Loucy (cell line): ENCODE measurements around the gene SPATA31E1.

Experiments
- H2AFZ ChIP-seq: fragments of 200-600 bp; sonication (generic); 2 replicates; pipeline ENCODE4 v1.6.0; 2016; ENCODE audit warnings: antibody characterized with exemption, mild to moderate bottlenecking, low read length, moderate library complexity
- H3F3A ChIP-seq: fragments of 200-600 bp; 2 replicates; pipeline ENCODE4 v1.6.0; 2016; ENCODE audit warnings: antibody characterized with exemption, low read depth, mild to moderate bottlenecking
- H3K27me3 ChIP-seq: fragments of 200-600 bp; sonication (generic); 2 replicates; pipeline ENCODE4 v1.6.1; 2014; ENCODE audit warnings: low read length, mild to moderate bottlenecking; ENCODE audit not compliant: insufficient read depth, poor library complexity, severe bottlenecking
- H3K36me3 ChIP-seq: fragments of 200-600 bp; sonication (generic); 2 replicates; pipeline ENCODE4 v1.6.1; 2016; ENCODE audit warnings: low read length; ENCODE audit not compliant: insufficient read depth
- H3K4me1 ChIP-seq: fragments of 200-600 bp; sonication (generic); 2 replicates; pipeline ENCODE4 v1.5.1; 2014; ENCODE audit warnings: low read length, mild to moderate bottlenecking; ENCODE audit not compliant: insufficient read depth, poor library complexity, severe bottlenecking
- H3K4me2 ChIP-seq: fragments of 200-600 bp; sonication (generic); 2 replicates; pipeline ENCODE4 v1.6.0; 2014; ENCODE audit warnings: antibody characterized with exemption, low read length, low read depth, mild to moderate bottlenecking; ENCODE audit not compliant: poor library complexity, severe bottlenecking
- H3K4me3 ChIP-seq: fragments of 200-600 bp; sonication (generic); 2 replicates; pipeline ENCODE4 v1.5.1; 2014; ENCODE audit warnings: low read length, mild to moderate bottlenecking, mixed read lengths; ENCODE audit not compliant: poor library complexity, severe bottlenecking
- H3K79me2 ChIP-seq: fragments of 200-600 bp; sonication (generic); 2 replicates; pipeline ENCODE4 v1.6.1; 2014; ENCODE audit warnings: low read length; ENCODE audit not compliant: insufficient read depth
- H3K9ac ChIP-seq: fragments of 200-600 bp; sonication (generic); 2 replicates; pipeline ENCODE4 v1.6.0; 2014; ENCODE audit warnings: mild to moderate bottlenecking, low read depth, low read length, moderate library complexity; ENCODE audit not compliant: poor library complexity, severe bottlenecking
- H3K9me2 ChIP-seq: fragments of 200-600 bp; sonication (generic); replicated peaks from 2 replicates; pipeline ENCODE4 v1.6.1; 2016; ENCODE audit warnings: low read depth, low read length, mixed read lengths
- H3K9me3 ChIP-seq: fragments of 200-600 bp; sonication (generic); 2 replicates; pipeline ENCODE4 v1.6.1; 2014; ENCODE audit warnings: mild to moderate bottlenecking, antibody characterized with exemption, low read length, low read depth; ENCODE audit not compliant: insufficient read depth
- H4K20me1 ChIP-seq: fragments of 200-600 bp; sonication (generic); 2 replicates; pipeline ENCODE4 v1.6.0; 2014; ENCODE audit warnings: antibody characterized with exemption, low read length, mild to moderate bottlenecking; ENCODE audit not compliant: insufficient read depth, poor library complexity, severe bottlenecking
- EZH2phosphoT487 ChIP-seq: fragments of 200-600 bp; IDR thresholded peaks from 2 replicates; pipeline ENCODE4 v1.6.1; 2018; ENCODE audit warnings: antibody characterized with exemption, mild to moderate bottlenecking, moderate library complexity, borderline replicate concordance
- TF ChIP-seq, protein P1 (sequence below): fragments of 200-600 bp; sonication (generic); conservative IDR thresholded peaks from 2 replicates; pipeline ENCODE4 v1.5.1; 2014; ENCODE audit warnings: mild to moderate bottlenecking, antibody characterized with exemption, low read length

SPATA31E1 gene

DNA sequence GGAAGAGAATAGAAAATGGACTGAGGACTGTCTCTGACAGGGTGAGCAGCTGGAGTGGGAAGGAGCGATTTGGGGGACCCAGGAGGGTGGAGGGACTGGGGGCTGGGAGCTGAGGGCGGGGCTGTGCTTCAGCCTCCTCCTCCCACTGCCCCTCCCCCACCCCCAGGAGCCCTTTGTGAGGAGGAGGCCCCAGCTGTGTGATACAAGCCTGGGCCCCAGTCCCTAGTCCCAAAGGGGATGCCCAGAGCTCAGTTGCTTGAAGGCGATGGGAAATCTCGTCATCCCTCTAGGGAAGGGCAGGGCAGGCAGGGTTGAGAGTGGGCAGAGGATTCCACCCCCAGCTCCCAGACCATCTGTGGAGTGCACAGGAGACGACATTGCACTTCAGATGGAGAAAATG lies at the start of gene SPATA31E1:
SPATA31E1 (plus strand) TSS at position 251 of the 400 bp plus-strand sequence; CDS start at position 266, 15 bp downstream.
- Histone ChIP-seq H3K9me3 (peaks cover 3% of the 10 kb centered on the region; the same call in 1 of the 2 replicates), H3F3A (no peaks in the 10 kb centered on the region), H4K20me1 (no peaks in the 10 kb centered on the region), H3K4me3 (no peak within 1 kb of the TSS), H2AFZ (no peak within 1 kb of the TSS), H3K79me2 (no peaks in the 10 kb centered on the region), H3K27me3 (no peaks in the 10 kb centered on the region), H3K9ac (no peak within 1 kb of the TSS), H3K9me2 (no peaks in the 10 kb centered on the region), H3K36me3 (no peaks in the 10 kb centered on the region), H3K4me1 (no peaks in the 10 kb centered on the region), H3K4me2 (no peak within 1 kb of the TSS)
- TF ChIP-seq EZH2phosphoT487, result no peak
- TF ChIP-seq, protein P1, sequence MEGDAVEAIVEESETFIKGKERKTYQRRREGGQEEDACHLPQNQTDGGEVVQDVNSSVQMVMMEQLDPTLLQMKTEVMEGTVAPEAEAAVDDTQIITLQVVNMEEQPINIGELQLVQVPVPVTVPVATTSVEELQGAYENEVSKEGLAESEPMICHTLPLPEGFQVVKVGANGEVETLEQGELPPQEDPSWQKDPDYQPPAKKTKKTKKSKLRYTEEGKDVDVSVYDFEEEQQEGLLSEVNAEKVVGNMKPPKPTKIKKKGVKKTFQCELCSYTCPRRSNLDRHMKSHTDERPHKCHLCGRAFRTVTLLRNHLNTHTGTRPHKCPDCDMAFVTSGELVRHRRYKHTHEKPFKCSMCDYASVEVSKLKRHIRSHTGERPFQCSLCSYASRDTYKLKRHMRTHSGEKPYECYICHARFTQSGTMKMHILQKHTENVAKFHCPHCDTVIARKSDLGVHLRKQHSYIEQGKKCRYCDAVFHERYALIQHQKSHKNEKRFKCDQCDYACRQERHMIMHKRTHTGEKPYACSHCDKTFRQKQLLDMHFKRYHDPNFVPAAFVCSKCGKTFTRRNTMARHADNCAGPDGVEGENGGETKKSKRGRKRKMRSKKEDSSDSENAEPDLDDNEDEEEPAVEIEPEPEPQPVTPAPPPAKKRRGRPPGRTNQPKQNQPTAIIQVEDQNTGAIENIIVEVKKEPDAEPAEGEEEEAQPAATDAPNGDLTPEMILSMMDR, result no peak

DNA sequence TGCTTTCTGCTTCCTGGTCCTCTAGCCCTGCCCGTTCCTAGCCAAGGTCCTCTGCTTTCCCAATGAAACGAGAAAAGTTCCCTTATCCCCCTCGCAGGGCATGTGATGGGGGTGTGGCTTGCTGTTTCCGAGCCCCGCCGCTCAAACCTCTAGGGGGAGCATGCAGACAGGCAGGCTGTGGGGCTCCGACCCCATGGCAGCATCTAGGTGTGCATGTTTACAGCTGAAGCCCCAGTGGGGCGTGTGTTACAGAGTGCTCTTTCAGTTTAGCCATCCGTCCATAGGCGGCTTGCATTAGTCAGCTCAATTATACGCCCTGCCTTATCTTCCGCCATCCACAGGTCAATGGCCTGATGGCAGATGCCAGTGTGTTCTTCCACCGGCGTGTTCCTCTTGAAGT lies 48.3 kb upstream of the SPATA31E1 start:
- no peak overlapping the region for H3K9ac ChIP-seq
- no peaks in the 10 kb centered on the region for H3K9me3 ChIP-seq
- H3K27me3 ChIP-seq, result no peaks in the 10 kb centered on the region
- no peaks in the 10 kb centered on the region for H3K4me1 ChIP-seq
- no peaks in the 10 kb centered on the region for H3K36me3 ChIP-seq
- no peaks in the 10 kb centered on the region for H4K20me1 ChIP-seq
- no peak overlapping the region for H3K4me2 ChIP-seq
- H3K9me2 ChIP-seq, result no peaks in the 10 kb centered on the region
- H2AFZ ChIP-seq, result no peak overlapping the region
- H3K79me2 ChIP-seq, result no peaks in the 10 kb centered on the region
- no peak overlapping the region for H3K4me3 ChIP-seq
- TF ChIP-seq, protein P1, result no peak; the same call in 1 of the 2 replicates
- no peak for TF ChIP-seq EZH2phosphoT487
- H3F3A ChIP-seq, result no peaks in the 10 kb centered on the region

DNA sequence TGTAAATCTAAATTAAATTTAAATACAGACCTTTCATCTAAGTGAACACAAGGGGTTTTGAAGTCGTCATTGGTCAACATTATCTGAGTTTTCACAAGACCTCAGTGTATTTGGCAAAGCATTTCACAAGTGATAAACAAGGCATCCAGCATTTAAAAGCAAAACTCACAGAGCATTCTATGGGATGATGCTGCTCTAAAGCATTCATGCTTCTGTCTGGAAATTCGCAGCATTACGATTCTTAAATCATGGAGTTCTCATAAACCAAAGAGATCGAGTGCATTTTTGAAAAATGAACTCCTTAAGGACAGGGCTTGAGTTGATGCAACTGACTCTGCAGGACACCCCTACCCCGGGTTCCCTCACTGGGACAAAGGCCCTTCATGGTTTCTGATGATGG lies 46.1 kb upstream of the SPATA31E1 start:
- Histone ChIP-seq H3K9me3 (no peaks in the 10 kb centered on the region), H2AFZ (no peak overlapping the region), H3K4me1 (no peaks in the 10 kb centered on the region), H3K9ac (no peak overlapping the region), H3K79me2 (no peaks in the 10 kb centered on the region), H3F3A (no peaks in the 10 kb centered on the region), H3K4me3 (no peak overlapping the region), H4K20me1 (no peaks in the 10 kb centered on the region), H3K9me2 (no peaks in the 10 kb centered on the region), H3K36me3 (no peaks in the 10 kb centered on the region), H3K27me3 (no peaks in the 10 kb centered on the region), H3K4me2 (no peak overlapping the region)
- TF ChIP-seq, protein P1, result no peak
- TF ChIP-seq EZH2phosphoT487, result no peak
